ENCODE results near the gene GPD1.
"Not testable (repeated sequence)": the region's sequence is repeated elsewhere in the genome, so short reads cannot be mapped to it uniquely, and the experiment has no call there.

The GPD1 gene

GRCh38 chr12:50070314-50071060 lies 33.3 kb upstream of the GPD1 start:
- in situ Hi-C loops (cut with HindIII; ENCODE audit: low pct_ligation_motif_present, low pct_unique_long_range_greater_than_20kb, low sequenced_read_pairs), result loop anchor here (25.0 kb wide), 2 partner anchors 108 to 208 kb away; partner anchors contain the start of genes AQP2, AQP5 and AQP6

GRCh38 chr12:50072198-50072907 lies 31.5 kb upstream of the GPD1 start:
- DNase-seq, result no peak
- in situ Hi-C loops (cut with HindIII; ENCODE audit: low pct_ligation_motif_present, low pct_unique_long_range_greater_than_20kb, low sequenced_read_pairs), result loop anchor here (25.0 kb wide), 2 partner anchors 110 to 210 kb away; partner anchors contain the start of genes AQP2, AQP5 and AQP6

More at GRCh38 chr12:50070314-50071060, 33.3 kb upstream of the GPD1 start:
- DNase-seq, result peak; percentile 85

- in situ Hi-C loops (cut with HindIII; ENCODE audit: low pct_ligation_motif_present, low pct_unique_long_range_greater_than_20kb, low sequenced_read_pairs), result loop anchor here (25.0 kb wide), 2 partner anchors 111 to 211 kb away; partner anchors contain the start of genes AQP2, AQP5 and AQP6
- DNase-seq, result no peak
Measured at GRCh38 chr12:50073206-50073605, 30.6 kb upstream of the GPD1 start.

- no peak for DNase-seq
- in situ Hi-C loops (cut with HindIII; ENCODE audit: low pct_ligation_motif_present, low pct_unique_long_range_greater_than_20kb, low sequenced_read_pairs), result loop anchor here (25.0 kb wide), 2 partner anchors 111 to 211 kb away; partner anchors contain the start of genes AQP2, AQP5 and AQP6
Measured at GRCh38 chr12:50073712-50074111, 30.1 kb upstream of the GPD1 start.

GRCh38 chr12:50074936-50075807 lies 28.6 kb upstream of the GPD1 start:
- in situ Hi-C loops (cut with HindIII; ENCODE audit: low pct_ligation_motif_present, low pct_unique_long_range_greater_than_20kb, low sequenced_read_pairs), result loop anchor here (25.0 kb wide), 2 partner anchors 113 to 213 kb away; partner anchors contain the start of genes AQP2, AQP5 and AQP6

GRCh38 chr12:50075808-50076170 lies 28.0 kb upstream of the GPD1 start:
- in situ Hi-C loops (cut with HindIII; ENCODE audit: low pct_ligation_motif_present, low pct_unique_long_range_greater_than_20kb, low sequenced_read_pairs), result no loop called here
- no peak for DNase-seq

More at GRCh38 chr12:50074936-50075807, 28.6 kb upstream of the GPD1 start:
- peak; percentile 89 for DNase-seq

GRCh38 chr12:50077099-50077498 lies 26.7 kb upstream of the GPD1 start:
- in situ Hi-C loops (cut with HindIII; ENCODE audit: low pct_ligation_motif_present, low pct_unique_long_range_greater_than_20kb, low sequenced_read_pairs), result no loop called here
- DNase-seq, result no peak

DNA sequence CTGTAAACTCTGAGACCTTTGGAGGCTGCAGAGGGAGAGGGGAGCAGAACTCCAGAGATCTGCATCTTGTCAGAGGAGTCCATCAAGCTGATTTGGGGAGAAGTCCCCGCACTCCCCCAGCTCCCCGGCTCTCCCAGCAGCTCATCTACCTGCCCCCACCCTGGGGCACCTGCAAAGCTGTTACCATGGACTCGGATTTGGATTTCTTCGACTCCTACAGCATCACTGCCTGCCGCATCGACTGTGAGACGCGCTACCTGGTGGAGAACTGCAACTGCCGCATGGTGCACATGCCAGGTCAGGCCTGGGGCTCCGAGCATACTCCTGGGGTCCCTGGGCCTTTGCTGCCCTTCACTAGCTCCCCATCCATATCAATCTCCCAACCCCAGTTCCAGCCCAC lies 25.5 kb upstream of the GPD1 start:
- in situ Hi-C loops (cut with HindIII; ENCODE audit: low pct_ligation_motif_present, low pct_unique_long_range_greater_than_20kb, low sequenced_read_pairs), result no loop called here
- no peak for DNase-seq

DNA sequence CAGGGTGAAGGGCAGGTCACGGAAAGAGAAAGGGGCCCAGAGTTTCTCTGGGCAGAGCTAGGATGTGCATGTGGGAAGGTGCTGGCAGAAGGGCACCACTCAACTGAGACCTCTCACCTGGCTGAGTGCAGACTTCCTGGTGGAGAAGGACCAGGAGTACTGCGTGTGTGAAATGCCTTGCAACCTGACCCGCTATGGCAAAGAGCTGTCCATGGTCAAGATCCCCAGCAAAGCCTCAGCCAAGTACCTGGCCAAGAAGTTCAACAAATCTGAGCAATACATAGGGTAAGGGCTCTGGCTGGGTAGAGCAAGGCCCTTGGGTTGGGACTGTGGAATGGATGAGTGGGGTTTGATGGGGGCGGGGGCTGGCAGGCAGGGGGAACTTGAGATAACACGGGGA lies 24.0 kb upstream of the GPD1 start:
- no peak for DNase-seq
- in situ Hi-C loops (cut with HindIII; ENCODE audit: low pct_ligation_motif_present, low pct_unique_long_range_greater_than_20kb, low sequenced_read_pairs), result no loop called here

- in situ Hi-C loops (cut with HindIII; ENCODE audit: low pct_ligation_motif_present, low pct_unique_long_range_greater_than_20kb, low sequenced_read_pairs), result no loop called here
Measured at GRCh38 chr12:50081096-50081808, 22.6 kb upstream of the GPD1 start.

DNA sequence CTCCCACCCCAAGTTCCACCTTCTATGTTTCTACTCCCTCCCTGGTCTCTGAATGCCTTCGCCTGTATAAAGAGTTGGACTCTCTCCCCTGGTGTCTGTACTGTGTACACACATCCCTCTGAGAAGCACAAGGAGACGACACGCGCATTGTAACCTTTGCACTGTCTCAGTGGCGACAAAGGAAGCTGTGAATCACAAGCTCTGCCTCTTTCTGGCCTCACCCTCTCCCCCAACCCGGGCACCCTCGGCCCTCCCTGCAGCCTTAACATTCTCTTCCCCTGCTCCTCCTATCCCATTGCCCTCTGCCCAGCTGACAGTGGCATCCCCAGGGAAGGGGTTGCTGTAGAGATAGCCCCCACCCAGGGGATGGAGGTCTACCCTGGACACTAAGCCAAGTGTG lies 21.2 kb upstream of the GPD1 start:
- peak; percentile 17 for DNase-seq
- in situ Hi-C loops (cut with HindIII; ENCODE audit: low pct_ligation_motif_present, low pct_unique_long_range_greater_than_20kb, low sequenced_read_pairs), result no loop called here

More at GRCh38 chr12:50081096-50081808, 22.6 kb upstream of the GPD1 start:
- DNase-seq, result no peak

- no peak for DNase-seq
- in situ Hi-C loops (cut with HindIII; ENCODE audit: low pct_ligation_motif_present, low pct_unique_long_range_greater_than_20kb, low sequenced_read_pairs), result no loop called here
Measured at GRCh38 chr12:50083301-50083700, 20.5 kb upstream of the GPD1 start.

DNA sequence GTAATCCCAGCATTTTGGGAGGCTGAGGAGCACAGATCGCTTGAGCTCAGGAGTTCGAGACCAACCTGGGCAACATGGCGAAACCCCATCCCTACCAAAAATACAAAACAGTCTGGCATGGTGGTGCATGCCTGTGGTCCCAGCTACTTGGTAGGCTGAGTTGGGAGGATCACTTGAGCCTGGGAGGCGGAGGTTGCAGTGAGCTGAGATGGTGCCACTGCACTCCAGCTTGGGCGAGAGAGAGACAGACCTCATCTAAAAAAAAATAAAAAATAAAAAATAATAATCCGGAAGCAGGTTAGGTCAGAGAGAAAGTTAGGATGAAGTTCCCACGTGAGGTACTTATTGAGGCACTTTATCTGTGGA lies 19.4 kb upstream of the GPD1 start:
- DNase-seq; in situ Hi-C loops (cut with HindIII; ENCODE audit: low pct_ligation_motif_present, low pct_unique_long_range_greater_than_20kb, low sequenced_read_pairs): not testable (repeated sequence)

DNA sequence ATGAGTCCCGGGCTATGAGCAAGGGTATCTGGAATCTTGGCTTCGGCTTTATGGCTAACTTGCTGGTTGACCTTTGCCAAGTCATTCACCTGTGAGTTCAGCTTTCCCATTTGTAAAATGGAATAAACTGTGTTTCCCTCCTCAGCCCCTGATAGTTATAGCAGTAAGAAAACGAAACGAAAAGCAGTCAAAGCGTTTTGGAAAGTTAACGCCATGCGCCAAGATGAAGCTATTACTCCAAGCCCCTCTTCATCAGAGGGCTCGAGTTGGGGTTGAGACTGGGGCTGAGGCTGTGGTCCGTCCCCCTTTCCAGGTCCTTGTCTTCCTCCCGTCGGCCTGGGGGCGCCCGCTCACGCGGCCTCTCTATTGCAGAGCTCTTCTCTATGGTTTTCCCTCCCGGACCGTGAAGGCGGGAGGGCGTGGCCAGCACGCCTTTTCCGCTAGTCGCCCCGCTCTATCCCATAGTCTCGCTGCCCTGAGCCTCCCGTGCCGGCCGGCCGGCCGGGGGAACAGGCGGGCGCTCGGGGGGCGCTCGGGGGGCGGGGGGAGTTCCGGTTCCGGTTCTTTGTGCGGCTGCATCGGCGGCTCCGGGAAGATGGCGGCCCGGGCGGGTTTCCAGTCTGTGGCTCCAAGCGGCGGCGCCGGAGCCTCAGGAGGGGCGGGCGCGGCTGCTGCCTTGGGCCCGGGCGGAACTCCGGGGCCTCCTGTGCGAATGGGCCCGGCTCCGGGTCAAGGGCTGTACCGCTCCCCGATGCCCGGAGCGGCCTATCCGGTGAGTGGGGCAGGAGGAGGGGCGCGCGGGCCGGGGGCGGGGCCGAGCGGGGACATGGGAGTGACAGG lies 18.8 kb upstream of the GPD1 start, which contains the start of gene SMARCD1:
Gene SMARCD1 (plus strand): TSS at position 568 of the 840 bp plus-strand sequence. CDS start 28 bp downstream, at position 596.
- in situ Hi-C loops (cut with HindIII; ENCODE audit: low pct_ligation_motif_present, low pct_unique_long_range_greater_than_20kb, low sequenced_read_pairs), result no loop called here
- DNase-seq, result peak; percentile 99

DNA sequence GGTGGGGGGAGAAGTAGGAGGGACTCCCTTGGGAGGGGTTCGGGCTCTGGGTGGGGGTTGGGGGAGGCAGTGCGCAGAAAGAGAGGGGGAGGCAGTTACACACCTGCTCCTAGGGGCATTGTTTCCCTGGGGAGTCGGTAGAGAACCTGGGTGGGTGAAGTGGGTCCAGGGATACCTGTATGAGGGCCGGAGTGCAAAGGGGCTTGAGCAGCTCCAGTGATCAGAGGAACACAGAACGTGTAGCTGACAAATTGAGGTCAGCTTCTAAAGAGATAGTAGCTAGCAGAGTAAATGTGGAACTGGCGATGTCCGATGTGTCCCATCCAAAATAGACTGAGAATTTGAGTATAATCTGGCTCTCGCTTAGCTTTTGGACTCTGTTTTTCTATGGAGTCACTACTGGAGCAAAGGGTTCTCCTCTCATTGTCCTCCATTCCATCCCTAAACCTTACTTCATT lies 18.2 kb upstream of the GPD1 start:
- DNase-seq, result no peak
- in situ Hi-C loops (cut with HindIII; ENCODE audit: low pct_ligation_motif_present, low pct_unique_long_range_greater_than_20kb, low sequenced_read_pairs), result no loop called here

- in situ Hi-C loops (cut with HindIII; ENCODE audit: low pct_ligation_motif_present, low pct_unique_long_range_greater_than_20kb, low sequenced_read_pairs), result no loop called here
- no peak for DNase-seq
Measured at GRCh38 chr12:50086148-50086547, 17.7 kb upstream of the GPD1 start.

GRCh38 chr12:50087151-50087550 lies 16.7 kb upstream of the GPD1 start:
- in situ Hi-C loops (cut with HindIII; ENCODE audit: low pct_ligation_motif_present, low pct_unique_long_range_greater_than_20kb, low sequenced_read_pairs), result no loop called here
- DNase-seq, result no peak

Measured in ACHN (cell line).